A673 (cell line): Measurements from ENCODE around the gene CCL15. TPM values are rescaled to one million over a fixed set of nuclear protein-coding genes. Genes with fewer than 3 reads are reported as not detected.
"Not testable (repeated sequence)": the region's sequence is repeated elsewhere in the genome, so short reads cannot be mapped to it uniquely, and the experiment has no call there.

Experiments
- BruUV-seq: library from RNA; stranded (reverse); fragments of 400-500 nt; replicated peaks from 2 replicates; lab custom pipeline; 2021; lab: Mats Ljungman, UMichigan
- CTCF ChIA-PET: fragments of 300-600 bp; sonication (Branson Sonifier 250); formaldehyde crosslinking; loops from one replicate; lab custom pipeline; 2022; ENCODE audit warnings: antibody characterized with exemption; lab: Charles Lee
- POLR2A ChIA-PET: fragments of 300-600 bp; sonication (Branson Sonifier 250); formaldehyde crosslinking; loops from one replicate; lab custom pipeline; 2022; ENCODE audit warnings: antibody characterized with exemption; ENCODE audit not compliant: low non-redundant PET; lab: Charles Lee
- DNase-seq: peaks from one replicate; pipeline ENCODE4 v3.0.0-alpha.2; 2015; ENCODE audit warnings: low spot score
- H3K27ac ChIP-seq: fragments of 200-600 bp; sonication (generic); 2 replicates; pipeline ENCODE4 v1.5.1; 2016; ENCODE audit warnings: mixed run types, low read depth, mild to moderate bottlenecking, mixed read lengths, antibody characterized with exemption, low read length; ENCODE audit not compliant: poor library complexity, severe bottlenecking
- H3K27me3 ChIP-seq: fragments of 200-600 bp; sonication (generic); replicated peaks from 2 replicates; pipeline ENCODE4 v1.6.1; 2017; ENCODE audit warnings: mixed run types, low read depth, mild to moderate bottlenecking, mixed read lengths, antibody characterized with exemption, low read length; ENCODE audit not compliant: insufficient read depth, poor library complexity
- H3K36me3 ChIP-seq: fragments of 200-600 bp; sonication (generic); 2 replicates; pipeline ENCODE4 v1.6.1; 2016; ENCODE audit warnings: mixed run types, mild to moderate bottlenecking, mixed read lengths, antibody characterized with exemption, low read length; ENCODE audit not compliant: insufficient read depth, poor library complexity, severe bottlenecking
- H3K4me1 ChIP-seq: fragments of 200-600 bp; sonication (generic); 2 replicates; pipeline ENCODE4 v1.6.1; 2017; ENCODE audit warnings: mixed run types, mild to moderate bottlenecking, mixed read lengths, antibody characterized with exemption, low read length; ENCODE audit not compliant: insufficient read depth, poor library complexity, severe bottlenecking
- H3K4me3 ChIP-seq: fragments of 200-600 bp; sonication (generic); 2 replicates; pipeline ENCODE4 v1.5.1; 2016; ENCODE audit warnings: low read depth, mixed run types, mild to moderate bottlenecking, mixed read lengths, low read length; ENCODE audit not compliant: poor library complexity, severe bottlenecking
- H3K9me3 ChIP-seq: fragments of 200-600 bp; sonication (generic); 2 replicates; pipeline ENCODE4 v1.6.1; 2016; ENCODE audit warnings: mixed run types, low read depth, mild to moderate bottlenecking, mixed read lengths, antibody characterized with exemption, low read length; ENCODE audit not compliant: poor library complexity, severe bottlenecking
- EZH2 ChIP-seq: fragments of 200-600 bp; sonication (generic); IDR thresholded peaks from 2 replicates; pipeline ENCODE4 v1.6.1; 2017; ENCODE audit warnings: borderline replicate concordance, low read depth, mild to moderate bottlenecking, mixed read lengths, antibody characterized with exemption, low read length; ENCODE audit not compliant: poor library complexity, severe bottlenecking
- intact Hi-C: fragments of 100-400 bp; cut with micrococcal nuclease; formaldehyde crosslinking; loops from one replicate; pipeline ENCODE4 v1.10.0; 2022; ENCODE audit not compliant: unreplicated experiment
- total RNA-seq: library from RNA; stranded (reverse); gene quantifications from 2 replicates; pipeline ENCODE4 v1.2.3, GENCODE V29; 2021
- TF ChIP-seq, protein P1 (sequence below): fragments of 300-800, 200-600 bp; sonication (generic); conservative IDR thresholded peaks from 2 replicates; pipeline ENCODE4 v1.5.1; 2017; ENCODE audit warnings: low read depth, mild to moderate bottlenecking, antibody characterized with exemption, low read length, moderate library complexity, mixed read lengths

Gene CCL15
- total RNA-seq, 1 experiment from 2014 or later: not detected

DNA sequence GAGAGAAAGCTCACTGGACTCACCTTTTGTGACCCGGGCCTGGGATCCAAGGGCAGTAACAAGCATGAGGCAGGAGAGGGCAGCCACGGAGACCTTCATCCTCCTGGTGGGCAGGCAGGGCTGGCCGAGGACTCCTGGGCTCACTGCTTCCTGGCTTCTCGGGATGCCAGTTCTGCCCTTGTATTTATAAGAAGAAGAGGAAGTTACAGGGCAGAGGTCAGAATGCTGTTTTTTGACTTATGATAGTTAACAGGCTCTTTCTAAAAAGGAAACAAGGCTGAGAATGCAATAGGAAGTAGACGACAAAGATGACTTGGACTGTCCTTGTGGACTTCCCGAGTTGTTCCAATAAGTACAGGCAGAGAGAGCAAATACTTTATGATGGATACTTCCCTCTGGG, 16.4 kb upstream of the CCL15 start, which contains the start of gene CCL23:
Gene CCL23, minus strand, starts transcription at position 174 of the 400 bp plus-strand sequence. Its CDS starts 75 bp downstream, at position 99.
- no peak for DNase-seq
- TF ChIP-seq EZH2: no peak
- TF ChIP-seq, protein P1, sequence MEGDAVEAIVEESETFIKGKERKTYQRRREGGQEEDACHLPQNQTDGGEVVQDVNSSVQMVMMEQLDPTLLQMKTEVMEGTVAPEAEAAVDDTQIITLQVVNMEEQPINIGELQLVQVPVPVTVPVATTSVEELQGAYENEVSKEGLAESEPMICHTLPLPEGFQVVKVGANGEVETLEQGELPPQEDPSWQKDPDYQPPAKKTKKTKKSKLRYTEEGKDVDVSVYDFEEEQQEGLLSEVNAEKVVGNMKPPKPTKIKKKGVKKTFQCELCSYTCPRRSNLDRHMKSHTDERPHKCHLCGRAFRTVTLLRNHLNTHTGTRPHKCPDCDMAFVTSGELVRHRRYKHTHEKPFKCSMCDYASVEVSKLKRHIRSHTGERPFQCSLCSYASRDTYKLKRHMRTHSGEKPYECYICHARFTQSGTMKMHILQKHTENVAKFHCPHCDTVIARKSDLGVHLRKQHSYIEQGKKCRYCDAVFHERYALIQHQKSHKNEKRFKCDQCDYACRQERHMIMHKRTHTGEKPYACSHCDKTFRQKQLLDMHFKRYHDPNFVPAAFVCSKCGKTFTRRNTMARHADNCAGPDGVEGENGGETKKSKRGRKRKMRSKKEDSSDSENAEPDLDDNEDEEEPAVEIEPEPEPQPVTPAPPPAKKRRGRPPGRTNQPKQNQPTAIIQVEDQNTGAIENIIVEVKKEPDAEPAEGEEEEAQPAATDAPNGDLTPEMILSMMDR: no peak
- Histone ChIP-seq H3K27me3 (no peaks in the 10 kb centered on the region), H3K36me3 (no peaks in the 10 kb centered on the region), H3K9me3 (no peaks in the 10 kb centered on the region), H3K27ac (no peak within 1 kb of the TSS), H3K4me3 (no peak within 1 kb of the TSS), H3K4me1 (no peaks in the 10 kb centered on the region)
- intact Hi-C loops: no loop called here
- BruUV-seq: no TSS peak
- ChIA-PET POLR2A (no interaction called here), CTCF (no interaction called here)

DNA sequence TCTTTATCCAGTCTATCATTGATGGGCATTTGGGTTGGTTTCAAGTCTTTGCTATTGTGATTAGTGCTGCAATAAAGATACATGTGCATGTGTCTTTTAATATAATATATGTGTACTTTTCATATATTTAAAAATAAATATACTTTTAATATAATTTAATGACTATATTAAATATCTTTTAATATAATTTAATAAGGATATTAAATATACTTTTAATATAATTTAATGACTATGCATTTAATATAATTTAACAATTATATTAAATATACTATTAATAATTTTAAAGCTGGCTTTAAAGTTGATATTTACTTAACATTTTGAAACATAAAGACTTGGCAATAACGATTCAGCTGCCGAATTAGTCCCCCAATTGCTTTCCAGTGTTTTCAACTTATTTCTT, 15.2 kb upstream of the CCL15 start:
- intact Hi-C loops: no loop called here
- CTCF ChIA-PET: no interaction called here

DNA sequence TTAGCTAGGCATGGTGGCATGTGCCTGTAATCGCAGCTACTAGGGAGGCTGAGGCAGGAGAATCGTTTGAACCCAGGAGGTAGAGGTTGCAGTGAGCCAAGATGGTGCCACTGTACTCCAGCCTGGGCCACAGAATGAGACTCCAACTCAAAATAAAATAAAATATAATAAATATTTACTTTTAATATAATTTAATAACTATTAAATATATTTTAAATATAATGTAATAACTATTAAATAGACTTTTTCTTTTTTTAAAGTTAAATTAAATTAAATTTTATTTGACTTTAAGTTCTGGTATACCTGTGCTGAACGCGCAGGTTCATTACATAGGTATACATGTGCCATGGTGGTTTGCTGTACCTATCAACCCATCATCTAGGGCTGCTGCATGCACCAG, 14.5 kb upstream of the CCL15 start:
- CTCF ChIA-PET, H3K36me3 ChIP-seq, intact Hi-C loops, DNase-seq, H3K27ac ChIP-seq, H3K4me3 ChIP-seq, H3K9me3 ChIP-seq, H3K4me1 ChIP-seq, BruUV-seq, H3K27me3 ChIP-seq, POLR2A ChIA-PET: not testable (repeated sequence)

More for the DNA sequence above, 15.2 kb upstream of the CCL15 start:
- POLR2A ChIA-PET: no interaction called here
- Histone ChIP-seq H3K9me3 (no peaks in the 10 kb centered on the region), H3K27me3 (no peaks in the 10 kb centered on the region), H3K27ac (no peak overlapping the region), H3K4me1 (no peaks in the 10 kb centered on the region), H3K4me3 (no peak overlapping the region), H3K36me3 (no peaks in the 10 kb centered on the region)
- no TSS peak for BruUV-seq
- DNase-seq: no peak
- TF ChIP-seq, protein P1: no peak
- no peak for TF ChIP-seq EZH2

DNA sequence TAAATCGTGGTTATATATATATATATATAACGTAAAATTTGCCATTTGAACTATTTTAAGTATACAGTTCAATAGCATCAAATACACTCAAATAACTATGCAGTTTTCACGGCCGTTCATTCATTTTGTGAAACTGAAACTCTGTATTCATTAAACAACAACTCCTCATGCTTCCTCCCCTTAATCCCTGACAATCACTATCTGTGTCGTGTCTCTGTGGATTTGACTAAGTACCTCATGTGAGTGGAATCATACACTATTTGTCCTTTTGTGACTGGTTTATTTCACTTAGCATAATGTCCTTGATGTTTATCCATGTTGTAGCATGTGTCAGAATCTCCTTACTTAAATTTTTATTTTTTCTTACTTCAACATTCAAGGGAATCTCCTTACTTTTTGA, 13.6 kb upstream of the CCL15 start:
- Histone ChIP-seq H3K36me3 (no peaks in the 10 kb centered on the region), H3K27me3 (no peaks in the 10 kb centered on the region), H3K4me1 (no peaks in the 10 kb centered on the region), H3K27ac (no peak overlapping the region), H3K4me3 (no peak overlapping the region), H3K9me3 (no peaks in the 10 kb centered on the region)
- POLR2A ChIA-PET: no interaction called here
- TF ChIP-seq, protein P1: no peak
- TF ChIP-seq EZH2: no peak
- CTCF ChIA-PET: no interaction called here
- no peak for DNase-seq
- BruUV-seq: no TSS peak
- intact Hi-C loops: no loop called here
